A549 (cell line): ENCODE measurements around the gene DNMT3A. TPM values are rescaled to one million over a fixed set of nuclear protein-coding genes. Genes with fewer than 3 reads are reported as not detected.

Source experiments
- ATAC-seq, 2 experiments: fragments of 200-7000 bp in 1 of 2; fragments of >200 bp in 1 of 2; cut with Nextera tagmentation in 1 of 2; cut with Tn5 transposase in 1 of 2; 3 replicates each; pipeline versions ENCODE4 v1.8.0 to v1.9.1; 2018 to 2020; ENCODE audit warnings: mild to moderate bottlenecking in 1 of 2, moderate library complexity in 1 of 2
- CTCF ChIA-PET: fragments of 300-600 bp; sonication (Branson Sonifier 250); formaldehyde crosslinking; extraction: SDS; loops from one replicate; lab custom pipeline; 2021; ENCODE audit warnings: antibody characterized with exemption, inconsistent platforms; lab: Yijun Ruan, JAX
- POLR2A ChIA-PET: fragments of 350-600 bp; formaldehyde crosslinking; extraction: SDS; loops from one replicate; lab custom pipeline; 2021; ENCODE audit warnings: antibody characterized with exemption, inconsistent platforms; lab: Yijun Ruan, JAX
- DNase-seq, 2 experiments: peaks; one replicate each; pipeline versions ENCODE4 v3.0.0 to v3.0.0-alpha.2; 2011 to 2016; ENCODE audit warnings: low read depth in 1 of 2, low spot score in 1 of 2
- FAIRE-seq: peaks from 2 replicates; lab custom pipeline; 2011; peaks lifted over from hg19 to GRCh38; lab: Jason Lieb, UNC
- H3K27ac ChIP-seq, 2 experiments: fragments of >200 bp; sonication (Bioruptor Twin); formaldehyde crosslinking; 3 replicates each; pipeline ENCODE4 v1.5.1; 2016 to 2017
- H3K4me1 ChIP-seq: fragments of >200 bp; sonication (Bioruptor Twin); formaldehyde crosslinking; 3 replicates; pipeline ENCODE4 v1.6.1; 2016
- H3K4me2 ChIP-seq: fragments of >200 bp; sonication (Bioruptor Twin); formaldehyde crosslinking; 3 replicates; pipeline ENCODE4 v1.6.1; 2016
- H3K4me3 ChIP-seq: fragments of >200 bp; sonication (Bioruptor Twin); formaldehyde crosslinking; 3 replicates; pipeline ENCODE4 v1.5.1; 2016
- H3K9me3 ChIP-seq: fragments of >200 bp; sonication (Bioruptor Twin); formaldehyde crosslinking; 3 replicates; pipeline ENCODE4 v1.6.1; 2016
- BHLHE40 ChIP-seq: IDR thresholded peaks from 2 replicates; pipeline ENCODE4 v1.6.1; 2012; ENCODE audit warnings: low read depth, low read length, inconsistent platforms
- CBX8 ChIP-seq: fragments of 200-600 bp; sonication (generic); IDR thresholded peaks from 2 replicates; pipeline ENCODE4 v1.6.1; 2016
- CEBPB ChIP-seq, 2 experiments: fragments of >200 bp in 1 of 2; sonication (Bioruptor Twin) in 1 of 2; formaldehyde crosslinking in 1 of 2; IDR thresholded peaks; 2 replicates each; pipeline ENCODE4 v1.6.1; 2012 to 2016
- CHD4 ChIP-seq: fragments of 200-600 bp; sonication (generic); IDR thresholded peaks from 2 replicates; pipeline ENCODE4 v1.6.1; 2016; ENCODE audit warnings: antibody characterized with exemption, mild to moderate bottlenecking, borderline replicate concordance
- CTCF ChIP-seq: fragments of >200 bp; sonication (Bioruptor Twin); formaldehyde crosslinking; IDR thresholded peaks from 3 replicates; pipeline ENCODE4 v1.5.1; 2016
- EHMT2 ChIP-seq: fragments of 200-600 bp; sonication (generic); IDR thresholded peaks from 2 replicates; pipeline ENCODE4 v1.6.1; 2016; ENCODE audit warnings: antibody characterized with exemption, low read depth, mild to moderate bottlenecking, moderate library complexity
- FOSB ChIP-seq: fragments of 250-450 bp; sonication (Bioruptor Pico); IDR thresholded peaks from 2 replicates; pipeline ENCODE4 v1.5.0; 2020; ENCODE audit warnings: mild to moderate bottlenecking, moderate library complexity
- FOSL2 ChIP-seq, 2 experiments: fragments of 450-650 bp in 1 of 2; fragments of >200 bp in 1 of 2; sonication (Bioruptor Twin) in 1 of 2; formaldehyde crosslinking; IDR thresholded peaks; 2 replicates each; pipeline versions ENCODE4 v1.5.0 to v1.6.1; 2016 to 2020; ENCODE audit warnings: mild to moderate bottlenecking in 1 of 2, moderate library complexity in 1 of 2
- KDM1A ChIP-seq: fragments of 200-600 bp; sonication (generic); IDR thresholded peaks from 2 replicates; pipeline ENCODE4 v1.6.1; 2016; ENCODE audit warnings: low read depth, mild to moderate bottlenecking
- MAZ ChIP-seq: fragments of 150-350 bp; IDR thresholded peaks from 2 replicates; pipeline ENCODE4 v1.6.1; 2014; ENCODE audit warnings: antibody characterized with exemption, low read depth, low read length, borderline replicate concordance
- NFE2L2 ChIP-seq: fragments of 150-350 bp; conservative IDR thresholded peaks from 2 replicates; pipeline ENCODE4 v1.6.1; 2014; ENCODE audit warnings: low read length
- NR3C1 ChIP-seq: fragments of >200 bp; sonication (Bioruptor Twin); formaldehyde crosslinking; IDR thresholded peaks from 3 replicates; pipeline ENCODE4 v1.6.1; 2017
- POLR2A ChIP-seq: IDR thresholded peaks from 2 replicates; pipeline ENCODE4 v1.6.1; 2012; ENCODE audit warnings: mild to moderate bottlenecking, low read length
- POLR2AphosphoS2 ChIP-seq: conservative IDR thresholded peaks from 2 replicates; pipeline ENCODE4 v1.6.1; 2012; ENCODE audit warnings: low read length, improper control_type of control experiment, inconsistent platforms
- RAD21 ChIP-seq, 2 experiments: fragments of >200 bp in 1 of 2; sonication (Bioruptor Twin) in 1 of 2; formaldehyde crosslinking in 1 of 2; IDR thresholded peaks in 1 of 2; conservative IDR thresholded peaks in 1 of 2; 2 replicates in 1 of 2; 3 replicates in 1 of 2; pipeline ENCODE4 v1.6.1; 2012 to 2018; ENCODE audit warnings: inconsistent platforms in 1 of 2
- RARB ChIP-seq: fragments of 250-450 bp; sonication (Bioruptor Pico); IDR thresholded peaks from 2 replicates; pipeline ENCODE4 v1.8.0; 2021; ENCODE audit warnings: mild to moderate bottlenecking, moderate library complexity
- RFX5 ChIP-seq: fragments of 450-650 bp; IDR thresholded peaks from 2 replicates; pipeline ENCODE4 v1.7.1; 2014; ENCODE audit warnings: antibody characterized with exemption, mild to moderate bottlenecking, moderate library complexity
- RNF2 ChIP-seq: fragments of 200-600 bp; sonication (generic); IDR thresholded peaks from 2 replicates; pipeline ENCODE4 v1.6.1; 2016; ENCODE audit warnings: low read depth, mild to moderate bottlenecking, antibody characterized with exemption, moderate library complexity, borderline replicate concordance
- ZC3H11A ChIP-seq: fragments of 450-650 bp; IDR thresholded peaks from 2 replicates; pipeline ENCODE4 v1.6.1; 2014; ENCODE audit warnings: antibody characterized with exemption, mild to moderate bottlenecking
- ZNF302 ChIP-seq: fragments of 250-450 bp; sonication (Bioruptor Pico); IDR thresholded peaks from 2 replicates; pipeline ENCODE4 v1.9.0; 2021; ENCODE audit warnings: inconsistent platforms, mild to moderate bottlenecking, moderate library complexity
- ZSCAN20 ChIP-seq: fragments of 250-450 bp; sonication (Bioruptor Pico); IDR thresholded peaks from 2 replicates; pipeline ENCODE4 v1.8.0; 2022; ENCODE audit warnings: mild to moderate bottlenecking, moderate library complexity
- WGBS: methylation state at CpG from one replicate; pipeline ENCODE4 v1.1.6; 2017; ENCODE audit errors: missing lambda C conversion rate; 5-methylcytosine and 5-hydroxymethylcytosine counted together
- polyA plus RNA-seq, 4 experiments: library from polyadenylated mRNA; depleted of rRNA in 3 of 4; stranded (reverse); fragments of >200 nt; fragmentation: RNase III in 1 of 4; extraction: RNeasy Plus Mini Kit Qiagen cat#74134 plus additional on column Dnase treatment in 1 of 4; gene quantifications; 2 replicates in 3 of 4; 3 replicates in 1 of 4; pipeline ENCODE4 v1.2.3, GENCODE V29; 2011 to 2017
- TF ChIP-seq, protein P1 (sequence below): IDR thresholded peaks from 2 replicates; pipeline ENCODE4 v1.6.1; 2012
- TF ChIP-seq, protein P2 (sequence below): IDR thresholded peaks from 2 replicates; pipeline ENCODE4 v1.6.1; 2012; ENCODE audit warnings: low read depth, borderline replicate concordance
- TF ChIP-seq, protein P3 (sequence below): fragments of 450-650 bp; IDR thresholded peaks from 2 replicates; pipeline ENCODE4 v1.6.1; 2014; ENCODE audit warnings: antibody characterized with exemption
- TF ChIP-seq, protein P4 (sequence below): fragments of 150-350 bp; IDR thresholded peaks from 2 replicates; pipeline ENCODE4 v1.6.1; 2014; ENCODE audit warnings: low read depth, mild to moderate bottlenecking, low read length
- TF ChIP-seq, protein P5 (sequence below): fragments of 250-450 bp; sonication (Bioruptor Pico); IDR thresholded peaks from 2 replicates; pipeline ENCODE4 v1.5.0; 2021; ENCODE audit warnings: mild to moderate bottlenecking, moderate library complexity, borderline replicate concordance

DNMT3A gene
- polyA plus RNA-seq, 2 of the 4 experiments (the other 2 are of a cell fraction): 4.4 to 11.9 TPM

DNA sequence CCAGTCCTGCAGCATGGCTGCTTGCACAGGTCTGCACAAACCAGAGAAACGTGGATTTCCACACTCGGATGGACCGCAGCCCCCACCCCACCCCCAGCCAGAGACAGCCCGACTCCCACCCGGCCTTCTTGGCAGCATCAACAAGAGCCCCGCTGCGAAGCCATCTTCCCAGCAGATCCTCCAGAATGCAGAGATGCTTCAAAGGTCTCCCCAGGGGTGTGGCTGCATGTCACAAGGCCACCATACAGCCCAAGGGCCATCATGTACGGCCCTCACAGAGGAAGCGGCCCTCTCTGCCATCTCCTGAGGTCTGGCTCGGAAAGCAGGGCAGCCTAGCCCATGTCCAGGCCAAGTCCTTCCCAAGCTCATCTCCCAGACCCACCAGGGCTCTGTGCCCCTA is 11.5 kb downstream of the DNMT3A start:
- Histone ChIP-seq H3K4me3 (no peak overlapping the region), H3K27ac (no peak overlapping the region), H3K9me3 (peaks cover 16% of the 10 kb centered on the region; the same call in 2 of the 3 replicates), H3K4me2 (no peak overlapping the region), H3K4me1 (no peaks in the 10 kb centered on the region)
- ATAC-seq (no peak), FAIRE-seq (no peak), DNase-seq (no peak)
- POLR2A ChIA-PET: no interaction called here
- CTCF ChIA-PET: interaction anchor here (3.5 kb wide), 1 partner anchor 12 kb away, joined by 15 read pairs; the partner anchor contains the start of gene DNMT3A
- 90% methylated on average over 8 of the region's 10 CpGs for WGBS
- TF ChIP-seq FOSL2 (IDR thresholded peaks at IDR 0.05) (no peak), FOSL2 (CRISPR knock-in tag; IDR thresholded peaks at IDR 0.05) (no peak), ZSCAN20 (no peak), NR3C1 (no peak), RARB (CRISPR knock-in tag) (no peak), RNF2 (no peak), CBX8 (no peak), NFE2L2 (no peak), ZNF302 (CRISPR knock-in tag) (no peak), CEBPB (IDR thresholded peaks at IDR 0.05) (no peak), FOSB (CRISPR knock-in tag) (no peak), ZC3H11A (no peak), KDM1A (no peak), RFX5 (no peak)
- TF ChIP-seq, protein P1, sequence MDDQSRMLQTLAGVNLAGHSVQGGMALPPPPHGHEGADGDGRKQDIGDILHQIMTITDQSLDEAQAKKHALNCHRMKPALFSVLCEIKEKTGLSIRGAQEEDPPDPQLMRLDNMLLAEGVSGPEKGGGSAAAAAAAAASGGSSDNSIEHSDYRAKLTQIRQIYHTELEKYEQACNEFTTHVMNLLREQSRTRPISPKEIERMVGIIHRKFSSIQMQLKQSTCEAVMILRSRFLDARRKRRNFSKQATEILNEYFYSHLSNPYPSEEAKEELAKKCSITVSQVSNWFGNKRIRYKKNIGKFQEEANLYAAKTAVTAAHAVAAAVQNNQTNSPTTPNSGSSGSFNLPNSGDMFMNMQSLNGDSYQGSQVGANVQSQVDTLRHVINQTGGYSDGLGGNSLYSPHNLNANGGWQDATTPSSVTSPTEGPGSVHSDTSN: no peak
- TF ChIP-seq, protein P2, sequence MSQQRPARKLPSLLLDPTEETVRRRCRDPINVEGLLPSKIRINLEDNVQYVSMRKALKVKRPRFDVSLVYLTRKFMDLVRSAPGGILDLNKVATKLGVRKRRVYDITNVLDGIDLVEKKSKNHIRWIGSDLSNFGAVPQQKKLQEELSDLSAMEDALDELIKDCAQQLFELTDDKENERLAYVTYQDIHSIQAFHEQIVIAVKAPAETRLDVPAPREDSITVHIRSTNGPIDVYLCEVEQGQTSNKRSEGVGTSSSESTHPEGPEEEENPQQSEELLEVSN: no peak
- TF ChIP-seq, protein P3, sequence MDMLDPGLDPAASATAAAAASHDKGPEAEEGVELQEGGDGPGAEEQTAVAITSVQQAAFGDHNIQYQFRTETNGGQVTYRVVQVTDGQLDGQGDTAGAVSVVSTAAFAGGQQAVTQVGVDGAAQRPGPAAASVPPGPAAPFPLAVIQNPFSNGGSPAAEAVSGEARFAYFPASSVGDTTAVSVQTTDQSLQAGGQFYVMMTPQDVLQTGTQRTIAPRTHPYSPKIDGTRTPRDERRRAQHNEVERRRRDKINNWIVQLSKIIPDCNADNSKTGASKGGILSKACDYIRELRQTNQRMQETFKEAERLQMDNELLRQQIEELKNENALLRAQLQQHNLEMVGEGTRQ: no peak

- WGBS: 92% methylated on average over 23 of the region's 27 CpGs
- Histone ChIP-seq H3K27ac (no peak overlapping the region), H3K4me2 (no peak overlapping the region), H3K4me3 (no peak overlapping the region), H3K9me3 (peaks cover 16% of the 10 kb centered on the region; the same call in 2 of the 3 replicates), H3K4me1 (no peaks in the 10 kb centered on the region)
- no peak for ATAC-seq
- DNase-seq: no peak
- no peak for FAIRE-seq
- ChIA-PET POLR2A (no interaction called here), CTCF (interaction anchor here (1.2 to 3.1 kb wide), 7 partner anchors 7 to 59 kb away, joined by 3 to 15 read pairs (median 4); no protein-coding TSS in a partner anchor)
- TF ChIP-seq RAD21 (conservative IDR thresholded peaks at IDR 0.05 in 1 of 2, IDR thresholded peaks at IDR 0.05 in 1 of 2) (no peak), ZSCAN20 (no peak), BHLHE40 (no peak), NFE2L2 (no peak), ZC3H11A (no peak), EHMT2 (no peak), CHD4 (no peak), RFX5 (no peak), MAZ (no peak), POLR2AphosphoS2 (no peak), RNF2 (no peak), POLR2A (no peak), CBX8 (no peak), CTCF (no peak)
- TF ChIP-seq, protein P2: no peak
- TF ChIP-seq, protein P4, sequence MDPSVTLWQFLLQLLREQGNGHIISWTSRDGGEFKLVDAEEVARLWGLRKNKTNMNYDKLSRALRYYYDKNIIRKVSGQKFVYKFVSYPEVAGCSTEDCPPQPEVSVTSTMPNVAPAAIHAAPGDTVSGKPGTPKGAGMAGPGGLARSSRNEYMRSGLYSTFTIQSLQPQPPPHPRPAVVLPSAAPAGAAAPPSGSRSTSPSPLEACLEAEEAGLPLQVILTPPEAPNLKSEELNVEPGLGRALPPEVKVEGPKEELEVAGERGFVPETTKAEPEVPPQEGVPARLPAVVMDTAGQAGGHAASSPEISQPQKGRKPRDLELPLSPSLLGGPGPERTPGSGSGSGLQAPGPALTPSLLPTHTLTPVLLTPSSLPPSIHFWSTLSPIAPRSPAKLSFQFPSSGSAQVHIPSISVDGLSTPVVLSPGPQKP: no peak
- TF ChIP-seq, protein P5, sequence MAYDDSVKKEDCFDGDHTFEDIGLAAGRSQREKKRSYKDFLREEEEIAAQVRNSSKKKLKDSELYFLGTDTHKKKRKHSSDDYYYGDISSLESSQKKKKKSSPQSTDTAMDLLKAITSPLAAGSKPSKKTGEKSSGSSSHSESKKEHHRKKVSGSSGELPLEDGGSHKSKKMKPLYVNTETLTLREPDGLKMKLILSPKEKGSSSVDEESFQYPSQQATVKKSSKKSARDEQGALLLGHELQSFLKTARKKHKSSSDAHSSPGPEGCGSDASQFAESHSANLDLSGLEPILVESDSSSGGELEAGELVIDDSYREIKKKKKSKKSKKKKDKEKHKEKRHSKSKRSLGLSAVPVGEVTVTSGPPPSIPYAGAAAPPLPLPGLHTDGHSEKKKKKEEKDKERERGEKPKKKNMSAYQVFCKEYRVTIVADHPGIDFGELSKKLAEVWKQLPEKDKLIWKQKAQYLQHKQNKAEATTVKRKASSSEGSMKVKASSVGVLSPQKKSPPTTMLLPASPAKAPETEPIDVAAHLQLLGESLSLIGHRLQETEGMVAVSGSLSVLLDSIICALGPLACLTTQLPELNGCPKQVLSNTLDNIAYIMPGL: no peak
Observed at GRCh38 chr2:25328152-25329085, 13.3 kb downstream of the DNMT3A start.
